ENCODE results near the gene SEZ6.

DNA sequence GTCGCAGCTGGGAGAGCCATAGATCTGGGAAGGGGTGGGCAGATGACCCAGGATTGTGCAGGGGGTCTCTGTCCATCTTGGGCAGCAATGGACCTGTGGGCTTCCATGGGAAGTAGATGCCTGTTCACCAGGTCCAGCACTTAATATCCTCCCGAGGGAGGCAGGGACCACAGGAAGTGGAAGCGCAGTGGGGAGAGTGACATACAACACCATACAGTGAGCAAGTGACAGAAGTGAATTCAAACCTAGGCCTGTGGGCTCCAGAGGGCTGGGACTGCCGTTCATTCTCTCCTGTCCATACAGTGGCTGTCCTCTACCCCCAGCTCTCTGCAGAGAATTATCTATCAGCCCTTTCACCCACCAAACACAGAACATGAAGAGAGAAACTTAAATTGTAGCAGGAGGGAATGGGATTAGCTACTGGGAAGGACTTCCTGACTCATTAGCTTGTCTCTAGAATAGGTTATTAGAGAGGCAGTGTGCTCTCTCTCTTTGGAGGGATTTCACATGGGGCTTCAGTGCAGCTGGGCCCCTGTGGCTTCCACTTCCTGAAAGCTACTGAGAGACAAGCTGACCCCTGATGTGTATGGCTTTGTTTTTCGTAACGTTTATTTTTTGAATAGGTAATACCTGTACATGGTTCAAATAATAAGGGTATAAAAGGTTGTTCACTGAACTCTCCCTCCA, 13.1 kb upstream of the SEZ6 start:
- TF ChIP-seq, protein P1, sequence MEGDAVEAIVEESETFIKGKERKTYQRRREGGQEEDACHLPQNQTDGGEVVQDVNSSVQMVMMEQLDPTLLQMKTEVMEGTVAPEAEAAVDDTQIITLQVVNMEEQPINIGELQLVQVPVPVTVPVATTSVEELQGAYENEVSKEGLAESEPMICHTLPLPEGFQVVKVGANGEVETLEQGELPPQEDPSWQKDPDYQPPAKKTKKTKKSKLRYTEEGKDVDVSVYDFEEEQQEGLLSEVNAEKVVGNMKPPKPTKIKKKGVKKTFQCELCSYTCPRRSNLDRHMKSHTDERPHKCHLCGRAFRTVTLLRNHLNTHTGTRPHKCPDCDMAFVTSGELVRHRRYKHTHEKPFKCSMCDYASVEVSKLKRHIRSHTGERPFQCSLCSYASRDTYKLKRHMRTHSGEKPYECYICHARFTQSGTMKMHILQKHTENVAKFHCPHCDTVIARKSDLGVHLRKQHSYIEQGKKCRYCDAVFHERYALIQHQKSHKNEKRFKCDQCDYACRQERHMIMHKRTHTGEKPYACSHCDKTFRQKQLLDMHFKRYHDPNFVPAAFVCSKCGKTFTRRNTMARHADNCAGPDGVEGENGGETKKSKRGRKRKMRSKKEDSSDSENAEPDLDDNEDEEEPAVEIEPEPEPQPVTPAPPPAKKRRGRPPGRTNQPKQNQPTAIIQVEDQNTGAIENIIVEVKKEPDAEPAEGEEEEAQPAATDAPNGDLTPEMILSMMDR (IDR thresholded peaks at IDR 0.05) = no peak
- no peak for TF ChIP-seq POLR2A (IDR thresholded peaks at IDR 0.05)
- no peak for TF ChIP-seq POLR2AphosphoS5 (IDR thresholded peaks at IDR 0.05; ENCODE audit: insufficient read depth in 1 of 2, low read depth in 1 of 2)

Data from vagina (tissue), 2 donors.